GM21381 (cell line): Measurements from ENCODE around the gene IL23R.

Experiments
- ATAC-seq: cut with Tn5 transposase; IDR thresholded peaks from one replicate; pipeline ENCODE4 v1.9.1; 2021; ENCODE audit warnings: mild to moderate bottlenecking, moderate library complexity; ENCODE audit not compliant: unreplicated experiment

The IL23R gene

DNA sequence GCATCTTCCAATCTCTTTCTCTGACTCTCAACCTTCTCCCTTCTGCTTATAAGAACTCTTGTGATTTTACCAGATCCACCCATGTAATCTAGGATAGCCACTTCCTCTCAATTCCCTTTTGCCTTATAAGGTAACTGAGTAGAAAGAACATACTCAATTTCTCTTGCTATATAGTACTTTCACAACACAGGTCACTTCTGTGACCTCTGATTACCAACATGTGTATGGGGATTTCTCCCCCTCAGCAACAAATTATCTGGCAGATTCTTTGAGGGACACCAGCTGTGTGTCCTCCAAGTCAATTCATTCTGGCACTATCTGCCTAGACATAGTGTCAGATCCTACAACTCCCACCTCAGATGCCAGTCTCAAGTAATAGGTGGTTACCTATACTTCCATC lies 62.5 kb downstream of the IL23R start:
- ATAC-seq, result no peak

DNA sequence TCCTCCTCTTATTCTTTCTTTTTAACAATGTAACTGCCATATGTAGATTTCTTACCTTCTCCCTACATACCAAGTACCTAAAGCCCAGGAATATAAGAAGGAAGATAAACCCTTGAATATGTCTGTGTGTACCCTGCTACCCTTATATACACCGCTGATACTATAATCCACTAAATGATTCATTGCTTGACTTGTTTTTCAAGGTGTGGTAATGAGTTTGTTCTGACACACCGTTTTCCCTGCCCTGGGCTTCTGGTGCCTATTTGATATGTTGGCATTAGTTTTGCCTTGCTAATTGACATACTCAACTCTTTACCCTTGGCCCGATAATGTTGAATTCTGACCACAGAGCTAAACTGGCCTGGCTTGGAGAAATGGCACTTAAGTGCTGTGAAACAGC lies 64.3 kb downstream of the IL23R start:
- no peak for ATAC-seq

- ATAC-seq, result no peak
These were observed 70.0 kb downstream of the IL23R start for GRCh38 chr1:67236277-67236676.

GRCh38 chr1:67239738-67240137 lies 73.5 kb downstream of the IL23R start:
- ATAC-seq, result no peak

GRCh38 chr1:67241200-67241746 lies 75.0 kb downstream of the IL23R start:
- ATAC-seq, result no peak

GRCh38 chr1:67242016-67242415 lies 75.8 kb downstream of the IL23R start:
- ATAC-seq, result no peak

- ATAC-seq, result no peak
These were observed 83.9 kb downstream of the IL23R start for GRCh38 chr1:67250051-67250653.

DNA sequence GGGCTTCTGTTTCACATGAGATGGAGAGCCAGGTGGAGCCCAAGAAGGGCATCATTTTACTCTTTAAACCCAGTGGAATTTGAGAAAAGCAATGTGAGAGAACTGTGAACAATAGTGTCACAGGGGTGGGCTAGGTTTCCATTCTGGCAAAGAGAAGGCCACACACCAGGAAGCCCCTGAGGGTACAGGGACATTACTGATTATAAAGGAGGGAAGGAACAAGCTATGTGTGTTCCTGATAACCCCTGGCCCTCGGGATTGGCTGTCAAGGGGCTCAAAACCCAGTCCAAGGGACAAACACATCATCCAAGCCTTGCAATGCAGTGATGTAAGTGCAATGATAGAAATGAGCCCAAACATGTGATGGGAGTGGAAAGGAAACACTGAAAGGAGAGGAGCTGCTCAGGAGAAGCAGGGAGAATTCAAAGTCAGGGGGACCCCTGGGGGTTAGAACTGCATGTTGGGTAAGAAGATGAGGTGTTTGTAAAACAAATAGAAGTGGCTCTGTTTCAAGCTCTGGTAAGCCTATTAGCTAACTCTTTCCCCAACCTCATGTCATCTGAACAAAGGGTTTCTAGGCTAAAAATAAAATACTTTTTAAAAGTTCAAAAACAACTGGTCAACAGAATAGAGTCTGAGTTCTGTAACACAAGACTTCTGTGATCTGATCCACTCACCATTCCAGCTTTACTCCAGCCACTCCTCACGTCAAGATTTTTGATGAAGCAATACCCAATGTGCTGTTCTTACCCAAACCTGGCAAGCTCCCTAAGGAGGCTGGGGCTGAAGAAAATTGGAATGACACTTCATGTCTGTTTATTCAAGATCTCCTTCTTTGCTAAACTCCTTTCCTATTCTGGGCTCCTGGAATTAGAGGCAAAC lies 90.3 kb downstream of the IL23R start:
- ATAC-seq, result no peak

- no peak for ATAC-seq
These were observed 90.9 kb downstream of the IL23R start for GRCh38 chr1:67257173-67257535.

DNA sequence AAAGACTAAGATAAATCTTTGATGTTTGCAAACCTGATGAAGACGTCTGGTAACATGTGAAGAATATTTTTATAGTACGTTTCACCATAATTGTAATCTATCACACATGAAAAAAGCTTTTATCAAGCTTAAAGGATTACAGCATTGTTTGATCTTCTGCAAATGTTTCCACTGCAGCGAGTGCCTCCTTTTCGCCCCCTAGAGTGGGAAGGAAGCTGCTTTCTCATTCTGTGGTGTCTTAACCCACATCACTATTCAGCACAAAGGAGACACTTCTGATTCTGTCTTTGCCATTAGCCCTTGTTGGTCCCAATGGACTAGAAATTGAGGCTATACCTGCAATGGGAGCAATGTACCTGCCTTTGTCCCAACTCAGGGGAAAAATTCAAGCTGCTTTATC lies 95.4 kb downstream of the IL23R start:
- no peak for ATAC-seq

DNA sequence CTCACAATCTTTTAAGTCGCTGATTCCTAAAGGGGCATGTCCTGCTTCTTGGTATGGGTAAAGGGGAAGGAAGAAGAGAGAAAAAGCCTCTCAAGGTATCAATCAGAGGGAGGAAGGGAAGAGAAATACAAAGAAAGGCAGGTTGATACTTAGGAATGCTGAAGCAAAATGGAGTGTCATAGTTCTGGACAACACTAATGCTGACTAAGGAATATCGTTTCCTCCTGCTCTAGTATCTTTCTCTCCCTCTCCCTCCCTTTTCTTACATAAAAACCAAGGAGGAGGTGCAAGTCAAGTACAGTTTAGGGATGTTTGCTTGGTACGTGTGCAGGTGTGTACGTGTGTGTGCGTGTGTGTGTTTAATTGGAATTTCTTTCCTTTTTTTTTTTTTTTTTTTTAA lies 96.5 kb downstream of the IL23R start:
- no peak for ATAC-seq

DNA sequence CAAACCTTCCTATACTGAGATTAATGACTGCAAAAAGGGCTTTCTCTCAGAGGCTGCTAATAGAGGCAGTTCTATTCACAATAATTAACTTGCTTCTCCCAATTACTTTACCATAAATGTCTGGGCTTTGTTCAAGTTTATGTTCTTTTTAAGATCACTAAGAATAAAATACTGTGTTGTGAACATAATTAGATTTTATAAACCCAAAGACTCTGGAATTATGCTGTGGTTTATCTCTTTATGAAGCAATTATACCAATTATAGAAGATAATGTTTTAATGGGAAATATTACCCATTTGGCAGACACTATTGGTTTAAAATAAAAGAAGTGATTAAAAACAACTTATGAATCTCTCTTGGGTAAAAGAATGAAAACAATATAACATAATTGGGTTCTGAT lies 97.9 kb downstream of the IL23R start:
- ATAC-seq, result no peak

- ATAC-seq, result peak; percentile 61
These were observed 98.6 kb downstream of the IL23R start for GRCh38 chr1:67264899-67265298.

- ATAC-seq, result no peak
These were observed 102.8 kb downstream of the IL23R start for GRCh38 chr1:67269061-67269460.

DNA sequence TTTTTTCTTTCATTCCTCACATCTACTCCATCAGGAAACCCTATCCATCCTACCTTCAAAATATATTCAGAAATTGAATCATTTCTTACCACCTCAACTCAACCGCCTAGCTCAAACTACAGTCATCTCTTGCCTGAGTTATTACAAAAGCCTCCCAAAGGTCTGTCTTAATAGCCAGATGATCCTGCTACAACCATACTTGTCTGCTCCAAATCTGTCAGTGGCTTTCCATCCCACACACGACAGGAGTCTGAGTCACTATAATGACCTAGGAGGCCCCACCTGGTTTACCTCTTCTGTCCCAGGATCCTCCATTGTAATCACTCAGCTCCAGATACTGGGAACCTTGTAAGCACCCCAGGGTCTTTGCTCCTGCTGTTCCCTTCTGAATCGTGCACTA lies 104.3 kb downstream of the IL23R start:
- ATAC-seq, result no peak

DNA sequence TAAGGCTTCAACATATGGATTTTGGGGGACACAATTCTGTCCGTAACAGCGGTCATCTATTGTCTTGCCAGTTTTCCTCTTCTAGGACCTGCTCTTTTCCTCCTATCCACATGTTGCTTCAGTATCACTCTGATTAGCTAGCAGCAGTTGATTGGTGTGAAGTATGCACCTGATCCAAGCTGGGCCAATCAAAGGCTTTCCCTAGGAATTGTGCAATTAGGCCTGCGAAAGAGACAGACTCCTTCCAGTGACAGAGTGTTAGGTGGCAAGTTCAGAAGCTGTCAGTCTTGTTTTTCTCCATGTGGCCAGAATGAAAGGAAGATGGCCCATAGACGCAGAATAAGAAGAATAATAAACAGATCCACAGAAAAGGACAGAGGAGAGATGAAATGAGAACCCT lies 107.3 kb downstream of the IL23R start:
- ATAC-seq, result no peak

- peak; percentile 93 for ATAC-seq
These were observed 108.5 kb downstream of the IL23R start for GRCh38 chr1:67274623-67275325.

DNA sequence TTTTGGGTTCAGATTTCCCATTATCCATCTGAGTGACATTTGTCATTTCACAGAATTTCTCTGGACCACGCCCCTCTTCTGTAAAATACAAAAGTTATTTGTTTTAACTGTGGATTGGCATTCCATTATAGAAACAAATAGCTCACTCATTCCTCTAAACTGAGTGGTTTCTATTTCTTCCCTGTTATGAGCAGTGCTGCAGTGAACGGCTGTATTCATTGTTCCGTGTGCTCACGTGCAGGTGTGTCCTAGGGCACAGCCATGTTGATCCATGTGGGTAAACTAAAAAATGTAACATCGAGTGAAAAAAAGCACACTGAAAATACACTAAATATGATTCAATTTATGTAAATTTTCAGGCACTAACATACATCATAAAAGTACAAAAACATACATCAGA lies 114.4 kb downstream of the IL23R start:
- no peak for ATAC-seq

- no peak for ATAC-seq
These were observed 115.0 kb downstream of the IL23R start for GRCh38 chr1:67281244-67281643.

- peak; percentile 98 for ATAC-seq
These were observed 119.7 kb downstream of the IL23R start for GRCh38 chr1:67285780-67286488.

- ATAC-seq, result no peak
These were observed 124.0 kb downstream of the IL23R start for GRCh38 chr1:67290236-67290635.
